K562 (cell line): ENCODE data around the gene NDUFB7. TPM values are rescaled to one million over a fixed set of nuclear protein-coding genes. Genes with fewer than 3 reads are reported as not detected.

ENCODE experiments used
- E2F5 ChIP-seq: sonication (generic); formaldehyde crosslinking; IDR thresholded peaks from 2 replicates; pipeline ENCODE4 v1.8.0; 2022; ENCODE audit warnings: mild to moderate bottlenecking, missing genetic modification reagents
- HCFC1 ChIP-seq: IDR thresholded peaks from 2 replicates; pipeline ENCODE4 v1.6.1; 2012; ENCODE audit warnings: low read depth, low read length, improper control_type of control experiment
- KLF16 ChIP-seq: IDR thresholded peaks from 2 replicates; pipeline ENCODE4 v1.6.1; 2016; ENCODE audit warnings: antibody characterized with exemption
- MECOM ChIP-seq: fragments of 250-450 bp; sonication (Bioruptor Pico); IDR thresholded peaks from 2 replicates; pipeline ENCODE4 v1.8.0; 2022; ENCODE audit warnings: inconsistent platforms
- MLX ChIP-seq, 2 experiments: fragments of 450-650 bp in 1 of 2; sonication (generic) in 1 of 2; formaldehyde crosslinking; conservative IDR thresholded peaks; 2 replicates each; pipeline versions ENCODE4 v1.4.0 to v1.8.1; 2020 to 2022; ENCODE audit warnings: mild to moderate bottlenecking in 1 of 2, missing genetic modification reagents in 1 of 2
- MYNN ChIP-seq, 2 experiments: sonication (generic); formaldehyde crosslinking in 1 of 2; IDR thresholded peaks; 2 replicates each; pipeline versions ENCODE4 v1.5.0 to v1.6.1; 2016 to 2020; ENCODE audit warnings: antibody characterized with exemption in 1 of 2, missing genetic modification reagents in 1 of 2
- PKNOX1 ChIP-seq: fragments of 450-650 bp; IDR thresholded peaks from 2 replicates; pipeline ENCODE4 v1.6.1; 2016
- SMARCB1 ChIP-seq: IDR thresholded peaks from 2 replicates; pipeline ENCODE4 v1.6.1; 2011; ENCODE audit warnings: improper control_type of control experiment, low read depth; ENCODE audit not compliant: insufficient read length
- SMC3 ChIP-seq: conservative IDR thresholded peaks from 2 replicates; pipeline ENCODE4 v1.6.1; 2011; ENCODE audit warnings: low read depth, low read length, improper control_type of control experiment; ENCODE audit not compliant: insufficient read depth
- STAG1 ChIP-seq: sonication (generic); formaldehyde crosslinking; IDR thresholded peaks from 2 replicates; pipeline ENCODE4 v1.5.0; 2020; ENCODE audit warnings: missing genetic modification reagents, borderline replicate concordance
- THRB ChIP-seq: fragments of 450-650 bp; formaldehyde crosslinking; conservative IDR thresholded peaks from 2 replicates; pipeline ENCODE4 v1.4.0; 2022; ENCODE audit warnings: mild to moderate bottlenecking, missing genetic modification characterization
- XRCC4 ChIP-seq: IDR thresholded peaks from one replicate; pipeline ENCODE4 v1.6.1; 2011; ENCODE audit not compliant: insufficient read depth, insufficient read length; ENCODE audit errors: extremely low read depth
- ZFX ChIP-seq: sonication (generic); formaldehyde crosslinking; IDR thresholded peaks from 2 replicates; pipeline ENCODE4 v1.8.0; 2022; ENCODE audit warnings: mild to moderate bottlenecking, missing genetic modification reagents, moderate library complexity
- ZKSCAN1 ChIP-seq: fragments of 150-350 bp; IDR thresholded peaks from 2 replicates; pipeline ENCODE4 v1.6.1; 2016; ENCODE audit warnings: low read depth, low read length
- ZNF551 ChIP-seq: fragments of 250-450 bp; sonication (Bioruptor Pico); IDR thresholded peaks from 2 replicates; pipeline ENCODE4 v1.5.0; 2021; ENCODE audit warnings: mild to moderate bottlenecking, moderate library complexity
- ZNF696 ChIP-seq: fragments of 250-450 bp; sonication (Bioruptor Pico); conservative IDR thresholded peaks from 2 replicates; pipeline ENCODE4 v1.4.0; 2020; ENCODE audit warnings: mild to moderate bottlenecking, moderate library complexity
- polyA plus RNA-seq, 8 experiments: library from polyadenylated mRNA; depleted of rRNA in 4 of 8; stranded (reverse) in 5 of 8; unstranded in 3 of 8; fragments of >200 nt; fragmentation: Nextera tagmentation in 2 of 8; fragmentation: Illumina TruSeq in 1 of 8; extraction: Ambion mirVana in 2 of 8; extraction: Trizol in 1 of 8; gene quantifications; 2 replicates each; pipeline versions ENCODE4 v1.2.1 to v1.2.3, GENCODE V29; 2011 to 2014; ENCODE audit warnings: inconsistent platforms in 1 of 8, missing spikeins in 1 of 8
- total RNA-seq, 7 experiments: library from RNA; depleted of rRNA in 6 of 7; stranded (reverse); fragments of >200 nt in 6 of 7; fragmentation: Illumina TruSeq in 2 of 7; extraction: Trizol in 2 of 7; gene quantifications; 2 replicates each; pipeline versions ENCODE4 v1.2.1 to v1.2.3, GENCODE V29; 2011 to 2021; ENCODE audit warnings: low replicate concordance in 1 of 7
- TF ChIP-seq, protein P1 (sequence below): sonication (generic); formaldehyde crosslinking; IDR thresholded peaks from 2 replicates; pipeline ENCODE4 v1.8.1; 2023; ENCODE audit warnings: mild to moderate bottlenecking, missing genetic modification reagents
- TF ChIP-seq, protein P2 (sequence below): sonication (generic); formaldehyde crosslinking; IDR thresholded peaks from 2 replicates; pipeline ENCODE4 v1.8.1; 2023; ENCODE audit warnings: mild to moderate bottlenecking, missing genetic modification reagents

The NDUFB7 gene
- total and polyA plus RNA-seq, 9 of the 15 experiments (the other 6 are each of a cell fraction or from before 2014, with no cell fraction given) = 14.9 to 842 (median 137) TPM

GRCh38 chr19:14517840-14518505, 53.9 kb downstream of the NDUFB7 start, which contains the start of gene DNAJB1 (continued):
- TF ChIP-seq MLX (CRISPR knock-in tag; conservative IDR thresholded peaks at IDR 0.05) (no peak; a peak in 1 of 4 replicates), HCFC1 (peak; percentile 41), SMARCB1 (no peak), ZFX (peak; percentile 97), STAG1 (CRISPR knock-in tag) (no peak), ZNF551 (CRISPR knock-in tag) (no peak), SMC3 (0 out of 2 replicates have a peak, but pooled peaks have one; percentile 3), E2F5 (CRISPR knock-in tag) (no peak), XRCC4 (no peak), MYNN (IDR thresholded peaks at IDR 0.05) (no peak), MYNN (CRISPR knock-in tag; IDR thresholded peaks at IDR 0.05) (no peak), MECOM (no peak), THRB (CRISPR knock-in tag) (no peak), PKNOX1 (no peak), ZKSCAN1 (no peak), ZNF696 (CRISPR knock-in tag) (no peak), KLF16 (no peak)
- TF ChIP-seq, protein P1, sequence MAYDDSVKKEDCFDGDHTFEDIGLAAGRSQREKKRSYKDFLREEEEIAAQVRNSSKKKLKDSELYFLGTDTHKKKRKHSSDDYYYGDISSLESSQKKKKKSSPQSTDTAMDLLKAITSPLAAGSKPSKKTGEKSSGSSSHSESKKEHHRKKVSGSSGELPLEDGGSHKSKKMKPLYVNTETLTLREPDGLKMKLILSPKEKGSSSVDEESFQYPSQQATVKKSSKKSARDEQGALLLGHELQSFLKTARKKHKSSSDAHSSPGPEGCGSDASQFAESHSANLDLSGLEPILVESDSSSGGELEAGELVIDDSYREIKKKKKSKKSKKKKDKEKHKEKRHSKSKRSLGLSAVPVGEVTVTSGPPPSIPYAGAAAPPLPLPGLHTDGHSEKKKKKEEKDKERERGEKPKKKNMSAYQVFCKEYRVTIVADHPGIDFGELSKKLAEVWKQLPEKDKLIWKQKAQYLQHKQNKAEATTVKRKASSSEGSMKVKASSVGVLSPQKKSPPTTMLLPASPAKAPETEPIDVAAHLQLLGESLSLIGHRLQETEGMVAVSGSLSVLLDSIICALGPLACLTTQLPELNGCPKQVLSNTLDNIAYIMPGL (CRISPR knock-in tag) = no peak
- TF ChIP-seq, protein P2, sequence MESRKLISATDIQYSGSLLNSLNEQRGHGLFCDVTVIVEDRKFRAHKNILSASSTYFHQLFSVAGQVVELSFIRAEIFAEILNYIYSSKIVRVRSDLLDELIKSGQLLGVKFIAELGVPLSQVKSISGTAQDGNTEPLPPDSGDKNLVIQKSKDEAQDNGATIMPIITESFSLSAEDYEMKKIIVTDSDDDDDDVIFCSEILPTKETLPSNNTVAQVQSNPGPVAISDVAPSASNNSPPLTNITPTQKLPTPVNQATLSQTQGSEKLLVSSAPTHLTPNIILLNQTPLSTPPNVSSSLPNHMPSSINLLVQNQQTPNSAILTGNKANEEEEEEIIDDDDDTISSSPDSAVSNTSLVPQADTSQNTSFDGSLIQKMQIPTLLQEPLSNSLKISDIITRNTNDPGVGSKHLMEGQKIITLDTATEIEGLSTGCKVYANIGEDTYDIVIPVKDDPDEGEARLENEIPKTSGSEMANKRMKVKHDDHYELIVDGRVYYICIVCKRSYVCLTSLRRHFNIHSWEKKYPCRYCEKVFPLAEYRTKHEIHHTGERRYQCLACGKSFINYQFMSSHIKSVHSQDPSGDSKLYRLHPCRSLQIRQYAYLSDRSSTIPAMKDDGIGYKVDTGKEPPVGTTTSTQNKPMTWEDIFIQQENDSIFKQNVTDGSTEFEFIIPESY (CRISPR knock-in tag) = peak; percentile 71
